ENCODE measurements around the gene RAVER1.
A peak's percentile ranks its signal among the peaks of the same experiment; 100 is the strongest.
"Not testable (repeated sequence)": the region's sequence is repeated elsewhere in the genome, so short reads cannot be mapped to it uniquely, and the experiment has no call there.

Gene RAVER1

GRCh38 chr19:10290357-10290875, 42.9 kb downstream of the RAVER1 start:
- peak in 1 of 5 experiments; percentile 24 for DNase-seq

- peak in 2 of 5 experiments; percentile 34 to 53 for DNase-seq
Observed at GRCh38 chr19:10289836-10290356, 43.4 kb downstream of the RAVER1 start, which contains the start of gene ICAM5. TSS of gene ICAM5 (plus strand) at chr19:10289952. CDS start at chr19:10290044, 92 bp downstream.

GRCh38 chr19:10289167-10289835, 44.0 kb downstream of the RAVER1 start:
- DNase-seq, result peak in 4 of 5 experiments; percentile 55 to 90 (median 56)

GRCh38 chr19:10288662-10289166, 44.6 kb downstream of the RAVER1 start:
- DNase-seq, result peak in 2 of 5 experiments; percentile 25 to 71

GRCh38 chr19:10286803-10287737, 46.3 kb downstream of the RAVER1 start, which contains the start of gene ICAM4:
TSS of gene ICAM4 (plus strand) at chr19:10286955. CDS start at chr19:10287013, 58 bp downstream.
- DNase-seq, result peak in 1 of 5 experiments; percentile 52

- DNase-seq, result no peak
Observed at GRCh38 chr19:10285393-10285792, 47.9 kb downstream of the RAVER1 start.

GRCh38 chr19:10284960-10285278, 48.4 kb downstream of the RAVER1 start:
- no peak for DNase-seq

GRCh38 chr19:10284065-10284959, 49.0 kb downstream of the RAVER1 start:
- DNase-seq, result no peak

GRCh38 chr19:10283301-10284064, 49.8 kb downstream of the RAVER1 start:
- no peak for DNase-seq

GRCh38 chr19:10282043-10282442, 51.3 kb downstream of the RAVER1 start:
- not testable (repeated sequence) for DNase-seq

GRCh38 chr19:10279737-10280442, 53.4 kb downstream of the RAVER1 start:
- DNase-seq, result no peak

- DNase-seq, result no peak
Observed at GRCh38 chr19:10278935-10279334, 54.4 kb downstream of the RAVER1 start.

GRCh38 chr19:10277795-10278589, 55.3 kb downstream of the RAVER1 start:
- no peak for DNase-seq

- DNase-seq, result no peak
Observed at GRCh38 chr19:10274589-10274988, 58.7 kb downstream of the RAVER1 start.

GRCh38 chr19:10271543-10272086, 61.7 kb downstream of the RAVER1 start:
- peak in 2 of 5 experiments; percentile 33 to 52 for DNase-seq

GRCh38 chr19:10270616-10271394, 62.5 kb downstream of the RAVER1 start, which contains the start of gene ICAM1:
TSS of gene ICAM1 (plus strand) at chr19:10271120. CDS start at chr19:10271160, 40 bp downstream.
- peak; percentile 45 to 89 (median 61) for DNase-seq

- peak in 4 of 5 experiments; percentile 47 to 93 (median 66) for DNase-seq
Observed at GRCh38 chr19:10270180-10270615, 63.1 kb downstream of the RAVER1 start.

All from T-helper 2 cell (primary cell).